Activated CD8-positive, alpha-beta memory T cell treated with anti-CD3 and anti-CD28 coated beads, Interleukin-2, amount 50 U/mL, for 48 hours (primary cell): ENCODE measurements around the gene PCDH15.
"Not testable (repeated sequence)": the region's sequence is repeated elsewhere in the genome, so short reads cannot be mapped to it uniquely, and the experiment has no call there.

Experiments used
- DNase-seq: peaks from one replicate; pipeline ENCODE4 v3.0.0-alpha.2; 2020

Gene PCDH15

GRCh38 chr10:53952698-53953630 lies 848.1 kb downstream of the PCDH15 start:
- no peak for DNase-seq

GRCh38 chr10:53939654-53940053 lies 861.4 kb downstream of the PCDH15 start:
- no peak for DNase-seq

- DNase-seq: no peak
Measured at GRCh38 chr10:53930648-53931047, 870.4 kb downstream of the PCDH15 start.

- not testable (repeated sequence) for DNase-seq
Measured at GRCh38 chr10:53924051-53924700, 876.9 kb downstream of the PCDH15 start.

GRCh38 chr10:53918755-53919154 lies 882.3 kb downstream of the PCDH15 start:
- DNase-seq: no peak

GRCh38 chr10:53909791-53910190 lies 891.2 kb downstream of the PCDH15 start:
- no peak for DNase-seq

- DNase-seq: no peak
Measured at GRCh38 chr10:53904506-53905241, 896.4 kb downstream of the PCDH15 start.

GRCh38 chr10:53903756-53904155 lies 897.3 kb downstream of the PCDH15 start:
- DNase-seq: no peak

- DNase-seq: no peak
Measured at GRCh38 chr10:53899463-53900160, 901.4 kb downstream of the PCDH15 start.

- DNase-seq: no peak
Measured at GRCh38 chr10:53898532-53898931, 902.5 kb downstream of the PCDH15 start.

GRCh38 chr10:53894145-53894544 lies 906.9 kb downstream of the PCDH15 start:
- no peak for DNase-seq

- DNase-seq: no peak
Measured at GRCh38 chr10:53893061-53893460, 908.0 kb downstream of the PCDH15 start.

GRCh38 chr10:53886325-53887300 lies 914.4 kb downstream of the PCDH15 start:
- DNase-seq: no peak

GRCh38 chr10:53864846-53865245 lies 936.2 kb downstream of the PCDH15 start:
- no peak for DNase-seq

- DNase-seq: no peak
Measured at GRCh38 chr10:53852450-53853175, 948.4 kb downstream of the PCDH15 start.

GRCh38 chr10:53846809-53847208 lies 954.2 kb downstream of the PCDH15 start:
- no peak for DNase-seq

- no peak for DNase-seq
Measured at GRCh38 chr10:53843736-53844362, 957.2 kb downstream of the PCDH15 start.

GRCh38 chr10:53841483-53842145 lies 959.4 kb downstream of the PCDH15 start:
- no peak for DNase-seq

GRCh38 chr10:53840653-53841052 lies 960.4 kb downstream of the PCDH15 start:
- no peak for DNase-seq
